Smooth muscle cell (in vitro differentiated cells): ENCODE data around the gene CCDC85A. TPM values are rescaled to one million over a fixed set of nuclear protein-coding genes. Genes with fewer than 3 reads are reported as not detected.
A peak's percentile ranks its signal among the peaks of the same experiment; 100 is the strongest.

Source experiments
- DNase-seq: peaks from one replicate; lab custom pipeline; 2025; ENCODE audit not compliant: unreplicated experiment; lab: John Stamatoyannopoulos, UW
- H2AFZ ChIP-seq: fragments of 200-600 bp; sonication (generic); 2 replicates; pipeline ENCODE4 v1.6.0; 2016; ENCODE audit warnings: antibody characterized with exemption, low read depth, mild to moderate bottlenecking
- H3F3A ChIP-seq: fragments of 200-600 bp; sonication (generic); 2 replicates; pipeline ENCODE4 v1.6.0; 2017; ENCODE audit warnings: antibody characterized with exemption, low read depth
- H3K27ac ChIP-seq: fragments of 200-600 bp; sonication (generic); 2 replicates; pipeline ENCODE4 v1.5.1; 2016; ENCODE audit warnings: low read depth, mild to moderate bottlenecking
- H3K27me3 ChIP-seq: fragments of 200-600 bp; sonication (generic); 2 replicates; pipeline ENCODE4 v1.6.1; 2016; ENCODE audit warnings: low read depth, mild to moderate bottlenecking
- H3K36me3 ChIP-seq: fragments of 200-600 bp; sonication (generic); 2 replicates; pipeline ENCODE4 v1.5.1; 2016; ENCODE audit warnings: low read depth
- H3K4me1 ChIP-seq: fragments of 200-600 bp; sonication (generic); 2 replicates; pipeline ENCODE4 v1.5.1; 2016; ENCODE audit warnings: low read depth
- H3K4me2 ChIP-seq: fragments of 200-600 bp; sonication (generic); 2 replicates; pipeline ENCODE4 v1.6.0; 2016; ENCODE audit warnings: mild to moderate bottlenecking
- H3K4me3 ChIP-seq: fragments of 200-600 bp; sonication (generic); 2 replicates; pipeline ENCODE4 v1.5.1; 2016; ENCODE audit warnings: mild to moderate bottlenecking
- H3K79me2 ChIP-seq: fragments of 200-600 bp; sonication (generic); 2 replicates; pipeline ENCODE4 v1.6.0; 2016; ENCODE audit warnings: low read depth, mild to moderate bottlenecking
- H3K9ac ChIP-seq: fragments of 200-600 bp; sonication (generic); 2 replicates; pipeline ENCODE4 v1.6.0; 2016; ENCODE audit warnings: low read depth
- H3K9me3 ChIP-seq: fragments of 200-600 bp; sonication (generic); replicated peaks from 2 replicates; pipeline ENCODE4 v1.5.1; 2016; ENCODE audit warnings: low read depth
- H4K20me1 ChIP-seq: fragments of 200-600 bp; sonication (generic); 2 replicates; pipeline ENCODE4 v1.6.0; 2016; ENCODE audit warnings: low read depth
- CTCF ChIP-seq: fragments of 200-600 bp; sonication (generic); IDR thresholded peaks from 2 replicates; pipeline ENCODE4 v1.5.1; 2017; ENCODE audit warnings: borderline replicate concordance, mild to moderate bottlenecking, antibody characterized with exemption; ENCODE audit not compliant: insufficient read depth, poor library complexity, severe bottlenecking
- WGBS: methylation state at CpG from one replicate; pipeline ENCODE4 v1.1.7; 2016; ENCODE audit warnings: low lambda C conversion rate; 5-methylcytosine and 5-hydroxymethylcytosine counted together
- polyA plus RNA-seq: library from polyadenylated mRNA; unstranded; fragments of >200 nt; fragmentation: Nextera tagmentation; extraction: Ambion mirVana; gene quantifications from 2 replicates; pipeline ENCODE4 v1.2.1, GENCODE V29; 2016
- total RNA-seq: library from RNA; depleted of rRNA; stranded (reverse); fragments of >200 nt; gene quantifications from 2 replicates; pipeline ENCODE4 v1.2.3, GENCODE V29; 2014

CCDC85A gene
- total and polyA plus RNA-seq, 2 experiments from 2014 or later, result 0.67 to 2.1 TPM

GRCh38 chr2:56167616-56168562 is 15.9 kb upstream of the CCDC85A start:
- peak overlapping the region; percentile 52 for H3K4me2 ChIP-seq
- peak overlapping the region; percentile 27 for H3K27ac ChIP-seq
- H3K36me3 ChIP-seq, result no peaks in the 10 kb centered on the region
- no peaks in the 10 kb centered on the region for H3K27me3 ChIP-seq
- H3K9me3 ChIP-seq, result no peaks in the 10 kb centered on the region
- H2AFZ ChIP-seq, result no peak overlapping the region
- TF ChIP-seq CTCF, result no peak
- no peaks in the 10 kb centered on the region for H3F3A ChIP-seq
- H3K4me3 ChIP-seq, result no peak overlapping the region
- H3K79me2 ChIP-seq, result no peaks in the 10 kb centered on the region
- no peak for DNase-seq
- no peaks in the 10 kb centered on the region for H3K4me1 ChIP-seq
- H4K20me1 ChIP-seq, result no peaks in the 10 kb centered on the region
- H3K9ac ChIP-seq, result no peak overlapping the region
- 67% methylated on average over 4 of the region's 4 CpGs for WGBS

- H3K4me2 ChIP-seq, result no peak overlapping the region
- H3K4me3 ChIP-seq, result no peak overlapping the region
- H3K79me2 ChIP-seq, result no peaks in the 10 kb centered on the region
- H2AFZ ChIP-seq, result no peak overlapping the region
- H3K36me3 ChIP-seq, result no peaks in the 10 kb centered on the region
- no peaks in the 10 kb centered on the region for H3K27me3 ChIP-seq
- no peak for TF ChIP-seq CTCF
- no peaks in the 10 kb centered on the region for H3F3A ChIP-seq
- no peaks in the 10 kb centered on the region for H4K20me1 ChIP-seq
- no peaks in the 10 kb centered on the region for H3K4me1 ChIP-seq
- no peak overlapping the region for H3K27ac ChIP-seq
- DNase-seq, result no peak
- H3K9ac ChIP-seq, result no peak overlapping the region
- WGBS, result 47% methylated on average over 3 of the region's 3 CpGs
- H3K9me3 ChIP-seq, result no peaks in the 10 kb centered on the region
These were observed 14.3 kb upstream of the CCDC85A start for GRCh38 chr2:56169521-56169920.

- Histone ChIP-seq H3F3A (no peaks in the 10 kb centered on the region), H3K36me3 (no peaks in the 10 kb centered on the region), H3K4me2 (no peak overlapping the region), H3K79me2 (no peaks in the 10 kb centered on the region), H3K27me3 (no peaks in the 10 kb centered on the region), H3K4me1 (no peaks in the 10 kb centered on the region), H3K27ac (no peak overlapping the region), H3K9ac (no peak overlapping the region), H4K20me1 (no peaks in the 10 kb centered on the region), H3K9me3 (no peaks in the 10 kb centered on the region), H2AFZ (no peak overlapping the region), H3K4me3 (no peak overlapping the region)
- TF ChIP-seq CTCF, result no peak
- no peak for DNase-seq
- WGBS, result 77% methylated on average over 5 of the region's 5 CpGs
These were observed 13.3 kb upstream of the CCDC85A start for GRCh38 chr2:56170504-56170903.
